Daoy (cell line): ENCODE data around the gene ZNF775. TPM values are rescaled to one million over a fixed set of nuclear protein-coding genes. Genes with fewer than 3 reads are reported as not detected.

ENCODE experiments used
- DNase-seq: peaks from one replicate; pipeline ENCODE4 v3.0.0-alpha.2; 2015; ENCODE audit warnings: low read depth
- total RNA-seq: library from RNA; depleted of rRNA; stranded (reverse); fragments of >200 nt; shearing (Covaris generic); gene quantifications from 2 replicates; pipeline ENCODE4 v1.2.3, GENCODE V29; 2014

ZNF775 gene
- total RNA-seq, 1 experiment from 2014 or later: 9.1 TPM

DNA sequence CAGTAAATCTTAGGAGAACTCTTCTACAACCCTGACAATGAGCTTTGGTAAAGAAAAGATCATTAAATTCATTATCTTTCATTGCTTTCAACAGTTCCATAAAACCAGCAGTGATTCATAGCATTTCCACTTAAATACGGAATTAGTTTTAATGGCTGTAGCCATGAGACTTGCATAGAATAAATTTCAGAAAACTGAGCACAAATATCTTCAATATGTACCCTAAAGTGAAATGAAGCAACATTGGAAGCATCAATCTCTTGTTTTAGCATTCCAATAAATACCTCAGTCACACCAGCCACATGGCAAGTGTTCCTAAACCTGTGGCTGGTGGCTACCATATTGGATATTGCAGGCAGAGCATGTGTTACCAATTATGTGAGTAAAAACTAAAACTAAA is 34.1 kb upstream of the ZNF775 start:
- DNase-seq: no peak

DNA sequence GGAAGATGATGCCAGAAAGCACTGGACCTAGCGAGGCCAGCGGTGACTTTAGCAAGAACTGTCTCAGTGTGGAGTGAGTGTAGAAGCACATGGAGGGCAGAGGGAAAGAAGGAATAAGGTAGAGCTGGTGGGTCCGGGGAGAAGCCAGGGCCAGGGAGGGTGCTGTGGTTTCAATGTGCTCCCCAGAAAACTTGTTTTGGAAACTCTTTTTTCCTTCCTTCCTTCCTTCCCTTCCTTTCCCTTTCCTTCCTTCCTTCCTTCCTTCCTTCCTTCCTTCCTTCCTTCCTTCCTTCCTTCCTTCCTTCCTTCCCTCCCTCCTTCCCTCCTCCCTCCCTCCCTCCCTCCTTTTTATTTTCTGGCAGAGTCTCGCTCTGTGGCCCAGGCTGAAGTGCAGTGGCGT is 32.2 kb upstream of the ZNF775 start:
- DNase-seq: no peak

DNA sequence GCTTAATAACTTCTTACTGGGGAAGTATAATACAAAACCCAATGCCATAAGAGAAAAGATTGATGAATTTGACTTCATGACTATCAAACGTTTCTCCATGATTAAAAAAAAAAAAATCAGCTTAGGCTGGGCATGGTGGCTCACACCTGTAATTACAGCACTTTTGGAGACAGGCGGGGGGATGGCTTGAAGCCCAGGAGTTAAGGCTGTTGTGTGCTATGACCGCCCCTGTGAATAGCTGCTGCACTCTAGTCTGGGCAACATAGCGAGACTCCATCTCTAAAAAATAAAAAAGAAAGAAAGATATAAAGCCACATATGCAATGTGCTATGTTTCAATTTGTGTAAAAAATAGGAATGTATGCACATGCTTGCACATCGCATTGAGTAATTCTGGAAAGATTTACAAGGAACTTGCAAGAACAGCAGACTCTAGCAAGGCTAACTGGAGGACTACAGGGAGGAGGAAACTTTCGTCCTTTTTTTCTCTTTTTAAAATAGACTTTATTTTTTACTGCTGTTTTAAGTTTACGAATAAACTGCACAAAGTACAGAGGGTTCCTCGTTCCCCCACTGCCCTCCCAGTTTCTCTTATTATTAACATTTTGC is 27.4 kb upstream of the ZNF775 start:
- no peak for DNase-seq

DNA sequence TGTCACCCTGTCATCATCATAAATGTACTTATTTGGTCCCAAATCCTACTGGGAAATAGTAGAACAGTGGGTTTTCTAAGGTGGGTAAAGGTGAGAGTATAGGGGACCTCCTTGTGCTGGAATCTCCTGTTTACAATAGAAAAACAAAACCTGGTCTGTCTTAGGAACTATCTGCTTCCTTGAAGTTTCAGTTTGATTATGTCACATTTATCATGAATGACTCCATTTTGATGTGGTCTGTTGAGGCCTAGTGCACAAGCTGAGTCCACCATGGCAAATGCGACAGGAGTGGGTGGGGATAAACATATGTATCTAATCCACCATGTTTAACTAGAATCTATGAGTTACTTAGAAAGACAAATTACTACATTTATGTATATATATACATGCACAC is 23.5 kb upstream of the ZNF775 start:
- DNase-seq: no peak

DNA sequence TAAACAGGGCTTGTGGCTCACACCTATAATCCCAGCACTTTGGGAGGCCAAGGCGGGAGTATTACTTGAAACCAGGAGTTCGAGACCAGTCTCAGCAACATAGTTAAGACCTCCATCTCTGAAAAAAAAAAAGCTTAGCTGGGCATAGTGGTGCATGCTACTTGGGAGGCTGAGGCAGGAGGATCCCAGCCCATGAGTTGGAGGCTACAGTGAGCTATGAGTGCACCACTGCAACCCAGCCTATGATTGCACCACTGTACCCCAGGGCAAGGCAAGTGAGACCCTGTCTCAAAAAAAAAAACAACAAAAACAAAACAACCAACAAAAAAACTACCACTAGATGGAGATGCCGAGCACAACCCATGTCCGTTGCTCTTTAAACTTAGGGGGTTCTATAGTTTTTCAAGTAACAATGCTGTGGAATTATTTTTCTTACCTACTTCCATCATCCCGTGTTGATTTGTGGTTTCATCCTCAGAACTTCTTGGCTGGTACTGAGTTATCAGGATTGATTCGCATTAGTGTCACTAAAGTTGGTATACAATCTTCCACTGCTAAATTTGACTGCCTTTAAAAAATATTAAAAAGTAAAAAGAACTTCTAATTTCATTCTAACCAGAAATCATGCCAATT is 22.7 kb upstream of the ZNF775 start:
- DNase-seq: peak; percentile 39

DNA sequence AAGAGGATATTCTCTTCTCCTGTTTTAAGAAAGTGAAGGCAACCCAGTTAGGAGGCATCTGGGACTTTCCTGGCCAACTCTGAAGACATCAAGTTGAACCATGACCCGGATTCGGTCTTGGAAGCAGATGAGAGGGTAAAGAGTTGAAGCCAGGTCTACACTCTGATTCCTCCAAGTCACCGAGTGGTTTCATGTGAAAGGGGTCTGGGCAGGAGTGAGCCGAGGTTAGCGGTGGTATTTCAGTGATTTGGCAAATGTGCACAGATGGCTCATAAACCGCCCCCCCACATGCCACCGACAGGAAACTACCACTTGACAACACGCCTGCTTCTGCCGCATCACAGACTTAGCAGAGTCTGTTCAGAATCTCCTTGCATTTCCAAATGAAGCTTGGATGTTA is 21.9 kb upstream of the ZNF775 start:
- peak; percentile 83 for DNase-seq

DNA sequence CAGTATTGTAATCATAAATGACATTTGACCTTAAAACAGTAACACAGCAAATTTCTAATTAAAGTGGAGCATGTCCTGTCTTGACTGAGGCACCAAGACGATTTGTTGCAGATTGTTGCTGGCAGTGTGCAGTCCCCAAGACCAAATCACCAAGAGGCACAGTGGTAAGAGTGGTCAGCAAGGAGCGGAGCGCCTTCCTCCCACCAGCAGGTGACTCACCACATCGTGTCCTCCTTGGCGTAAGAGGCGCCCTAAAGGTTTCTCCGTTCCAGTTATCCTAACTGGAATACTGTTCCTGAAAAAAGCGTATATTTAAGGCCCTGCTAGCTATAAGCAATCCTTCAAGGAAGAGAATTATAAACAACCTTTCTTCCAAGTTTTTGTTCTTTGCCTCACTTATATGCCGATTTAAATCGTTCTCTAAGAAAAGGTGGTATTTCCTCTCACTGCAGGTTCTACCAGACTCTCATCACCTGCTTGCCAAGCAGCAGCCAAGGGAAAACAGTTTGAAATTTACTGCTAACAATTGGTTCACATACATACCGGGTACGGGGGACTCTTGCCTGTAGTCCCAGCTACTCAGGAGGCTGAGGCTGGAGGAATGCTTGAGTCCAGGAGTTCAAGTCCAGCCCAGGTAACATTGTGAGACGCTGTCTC is 21.2 kb upstream of the ZNF775 start:
- DNase-seq: peak; percentile 74

DNA sequence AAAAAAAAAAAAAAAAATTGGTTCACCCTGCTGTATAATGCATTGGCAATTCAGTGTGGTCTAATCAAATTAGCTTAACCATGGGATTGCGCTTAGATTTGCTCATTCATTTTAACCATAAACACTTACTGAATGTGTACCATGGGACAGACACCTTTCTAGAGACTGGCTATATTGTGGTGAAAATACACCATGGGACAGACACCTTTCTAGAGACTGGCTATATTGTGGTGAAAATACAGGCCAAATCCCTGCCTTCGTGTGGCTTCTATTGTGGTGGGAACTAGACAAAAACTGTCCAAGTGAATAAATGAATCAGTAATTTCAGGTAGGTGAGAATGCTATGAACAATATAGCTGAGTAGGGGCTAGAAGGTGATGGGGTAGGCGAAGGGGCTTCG is 20.7 kb upstream of the ZNF775 start:
- DNase-seq: no peak

DNA sequence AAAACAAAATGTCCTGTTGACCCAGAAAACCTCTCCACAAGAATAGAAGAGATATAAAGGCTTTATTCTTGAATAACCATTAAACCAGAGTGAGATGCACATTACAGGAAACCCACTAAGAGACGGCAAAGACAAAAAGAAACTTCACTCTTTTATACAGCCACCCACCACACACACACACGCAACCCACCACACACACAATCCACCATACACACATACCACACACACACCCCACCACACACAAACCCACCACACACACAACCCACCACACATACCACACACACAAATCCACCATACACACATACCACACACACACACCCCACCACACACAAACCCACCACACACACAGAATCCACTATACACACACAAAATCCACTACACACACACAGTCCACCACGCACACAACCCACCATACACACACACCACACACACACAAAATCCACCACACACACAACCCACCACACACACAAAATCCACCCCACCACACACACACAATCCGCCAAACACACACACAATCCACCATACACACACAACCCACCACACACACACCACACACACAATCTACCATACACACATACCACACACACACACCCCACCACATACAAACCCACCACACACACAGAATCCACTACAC is 20.0 kb upstream of the ZNF775 start:
- DNase-seq: no peak

DNA sequence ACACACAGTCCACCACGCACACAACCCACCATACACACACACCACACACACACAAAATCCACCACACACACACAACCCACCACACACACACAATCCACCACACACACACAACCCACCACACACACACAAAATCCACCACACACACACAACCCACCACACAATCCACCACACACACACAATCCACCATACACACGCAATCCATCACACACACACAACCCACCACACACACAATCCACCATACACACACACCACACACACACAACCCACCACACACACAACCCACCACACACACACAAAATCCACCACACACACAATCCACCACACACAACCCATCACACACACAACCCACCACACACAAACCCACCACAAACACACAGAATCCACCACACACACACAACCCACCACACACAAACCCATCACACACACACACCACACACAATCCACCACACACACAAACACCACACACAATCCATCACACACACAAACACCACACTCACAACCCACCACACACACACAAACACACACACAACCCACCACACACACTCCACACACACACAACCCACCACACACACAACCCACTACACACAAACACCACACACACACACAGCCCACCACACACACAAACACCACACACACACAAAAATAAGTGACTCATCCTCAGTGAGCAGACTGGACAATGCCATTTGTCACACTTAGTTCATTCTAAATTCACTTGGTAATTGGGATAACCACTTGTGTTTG is 19.3 kb upstream of the ZNF775 start:
- no peak for DNase-seq

DNA sequence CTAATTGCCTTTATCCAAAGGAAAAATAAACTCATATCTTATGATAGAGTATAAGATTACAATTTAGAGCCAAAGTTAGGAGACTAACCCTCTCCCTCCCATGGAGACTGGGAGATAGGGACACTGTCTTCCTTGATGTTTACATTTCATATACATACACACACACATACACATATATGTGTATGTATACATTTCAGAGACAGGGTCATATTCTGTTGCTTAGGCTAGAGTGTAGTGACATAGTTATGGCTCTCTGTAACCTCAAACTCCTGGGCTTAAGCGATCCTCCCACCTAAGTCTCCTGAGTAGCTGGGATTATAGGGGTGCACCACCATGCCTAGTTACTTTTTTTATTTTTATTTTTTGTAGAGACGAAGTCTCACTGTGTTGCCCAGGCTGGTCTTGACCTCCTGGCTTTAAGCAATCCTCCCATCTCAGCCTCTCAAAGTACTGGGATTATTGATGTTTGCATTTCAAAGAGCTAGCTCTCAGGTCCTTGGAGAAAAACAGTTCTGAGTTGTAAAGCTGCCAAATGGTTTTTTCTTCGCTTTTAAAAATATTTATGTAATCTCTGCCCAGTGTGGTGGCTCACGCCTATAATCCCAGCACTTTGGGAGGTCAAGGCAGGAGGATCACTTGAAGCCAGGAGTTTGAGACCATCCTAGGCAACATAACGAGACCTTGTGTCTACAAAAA is 18.6 kb upstream of the ZNF775 start:
- no peak for DNase-seq

DNA sequence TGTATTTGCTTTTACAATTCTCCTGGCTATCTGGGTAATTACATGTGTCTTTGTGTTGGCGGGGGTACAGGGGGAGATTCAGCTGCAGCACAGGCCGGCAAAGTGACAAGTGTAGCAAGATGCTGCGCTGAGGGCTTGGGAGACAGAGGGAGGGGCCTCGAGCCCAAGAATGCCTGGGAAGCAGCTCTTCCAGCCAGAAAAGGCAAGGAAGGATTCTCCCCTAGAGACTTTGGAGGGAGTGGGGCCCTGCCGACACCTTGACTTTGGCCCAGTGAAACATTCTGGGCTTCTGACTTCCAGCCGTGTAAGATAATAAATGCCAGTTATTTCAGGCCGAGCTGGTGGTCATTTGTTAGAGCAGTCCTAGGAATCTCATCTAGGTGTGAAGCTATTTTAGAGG is 17.7 kb upstream of the ZNF775 start:
- no peak for DNase-seq

DNA sequence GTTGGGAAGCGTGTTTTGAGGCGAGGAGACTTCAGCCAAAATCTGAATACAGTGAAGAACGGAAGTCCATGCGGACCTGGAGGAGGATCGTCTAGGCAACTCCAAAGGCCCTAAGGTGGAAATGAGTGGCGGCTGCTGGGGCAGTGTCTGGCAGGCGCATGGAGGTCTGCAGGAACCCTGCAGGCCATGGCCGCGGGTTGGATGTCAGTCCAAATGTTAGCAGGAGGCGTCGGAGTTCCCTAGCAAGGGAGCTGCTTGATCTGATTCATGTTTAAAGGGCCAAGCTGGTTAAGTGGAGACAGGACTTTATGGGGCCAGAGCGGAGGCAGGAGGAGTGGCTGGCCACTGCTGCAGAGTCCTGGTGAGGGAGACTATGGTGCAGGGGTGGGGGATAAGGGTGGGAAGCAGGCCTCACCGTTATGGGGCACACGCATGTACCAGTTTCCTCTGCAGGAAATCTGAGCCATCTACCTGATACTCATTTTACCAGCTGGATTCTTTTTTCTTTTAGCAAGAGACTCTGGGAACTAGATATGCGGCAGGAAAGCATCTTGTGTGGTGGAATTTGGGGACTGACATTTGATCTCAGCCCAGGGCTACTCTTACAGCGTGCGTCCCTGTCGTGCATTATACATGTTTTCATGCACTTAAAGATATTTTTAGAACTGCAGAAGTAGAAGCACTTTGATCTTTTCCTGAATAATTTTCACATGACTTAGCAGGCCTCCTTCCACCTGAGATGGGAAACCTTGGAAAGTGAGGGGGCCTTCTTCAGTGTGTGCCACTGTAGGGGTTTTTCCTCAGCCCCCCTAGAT is 17.1 kb upstream of the ZNF775 start:
- DNase-seq: no peak

DNA sequence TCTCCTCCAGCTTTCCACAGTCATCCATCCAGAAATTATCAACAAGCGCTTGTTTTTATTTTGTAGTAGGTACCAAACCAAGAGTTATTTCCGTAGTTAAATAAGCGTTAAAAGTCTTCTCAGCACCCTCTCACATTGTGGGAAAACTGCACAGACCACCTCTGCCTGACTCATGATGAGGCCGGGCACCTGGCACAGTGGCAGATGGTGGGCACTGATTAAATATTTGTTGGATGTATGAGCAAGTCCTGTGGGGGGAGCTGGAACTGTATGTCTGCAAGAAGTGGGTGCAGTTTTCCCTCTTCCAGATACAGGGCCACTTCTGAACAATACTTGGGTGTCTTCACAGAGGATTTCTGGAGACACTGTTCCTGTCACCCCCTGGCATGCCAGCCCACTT is 15.8 kb upstream of the ZNF775 start:
- peak; percentile 67 for DNase-seq

DNA sequence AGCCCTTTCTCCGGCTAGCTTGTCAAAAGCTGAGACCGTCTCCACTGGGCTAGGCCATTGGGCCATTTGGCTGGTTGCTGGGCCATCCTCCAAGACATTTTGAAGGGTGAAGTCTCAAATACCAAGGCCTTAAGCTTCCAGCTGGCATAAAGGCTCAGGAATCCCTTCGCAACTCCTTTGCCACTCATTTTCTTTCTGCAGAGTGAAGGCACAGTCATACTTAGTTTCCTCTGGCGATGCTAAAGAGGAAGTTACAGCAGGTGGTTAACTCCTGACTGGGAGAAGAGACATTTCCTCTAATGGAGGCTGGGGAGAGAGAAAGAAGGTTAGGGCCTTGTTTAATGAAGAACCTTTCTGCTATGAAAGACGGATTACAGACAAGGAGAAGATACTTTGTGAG is 15.3 kb upstream of the ZNF775 start:
- no peak for DNase-seq

DNA sequence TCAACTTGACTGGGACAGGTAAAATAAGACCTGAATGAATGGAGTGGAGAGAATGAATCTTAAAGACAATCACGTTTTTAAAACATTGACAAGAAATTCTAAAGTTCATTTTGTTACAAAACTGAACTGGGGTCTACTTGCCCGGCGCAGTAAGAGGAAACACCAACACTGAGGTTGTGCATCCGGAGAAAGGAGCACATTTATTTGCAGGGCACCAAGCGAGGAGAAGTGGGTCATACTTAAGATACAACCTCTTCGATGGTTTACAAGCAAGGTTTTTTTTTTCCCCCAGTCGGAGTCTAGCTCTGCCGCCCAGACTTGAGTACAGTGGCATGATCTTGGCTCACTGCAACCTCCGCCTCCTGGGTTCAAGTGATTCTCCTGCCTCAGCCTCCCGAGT is 13.9 kb upstream of the ZNF775 start:
- no peak for DNase-seq

DNA sequence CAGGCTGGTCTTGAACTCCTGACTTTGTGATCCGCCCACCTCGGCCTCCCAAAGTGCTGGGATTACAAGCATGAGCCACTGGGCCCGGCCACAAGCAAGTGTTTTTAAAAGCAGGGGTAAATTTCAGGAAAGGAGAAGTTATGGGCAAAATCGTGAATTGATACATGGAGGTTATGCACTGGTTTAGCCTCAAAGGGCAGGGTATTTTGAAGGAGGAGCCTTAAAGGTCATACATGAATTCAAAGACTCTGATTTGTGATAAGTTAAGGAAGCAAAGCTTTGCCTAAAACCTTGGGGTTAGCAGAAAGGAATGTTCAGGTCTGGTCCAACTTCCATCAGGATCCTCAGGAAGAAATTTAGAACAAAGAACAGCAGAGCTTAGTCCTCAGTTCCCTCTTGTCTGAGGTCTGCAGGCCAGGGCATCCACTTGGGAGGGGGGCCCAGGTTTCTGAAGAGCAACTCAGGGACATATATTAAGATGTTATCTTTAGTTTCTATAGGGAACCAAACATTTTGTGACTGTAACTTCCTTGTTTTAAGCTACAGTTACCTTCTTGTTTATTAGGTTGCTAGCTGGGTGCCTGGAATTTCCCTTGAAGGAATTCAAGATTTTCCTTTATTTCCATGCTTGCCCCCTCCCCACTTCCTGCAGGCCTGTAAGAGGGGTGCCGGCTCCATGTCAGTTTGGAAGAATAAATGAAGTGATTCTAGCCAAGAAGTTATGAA is 13.3 kb upstream of the ZNF775 start:
- DNase-seq: no peak

DNA sequence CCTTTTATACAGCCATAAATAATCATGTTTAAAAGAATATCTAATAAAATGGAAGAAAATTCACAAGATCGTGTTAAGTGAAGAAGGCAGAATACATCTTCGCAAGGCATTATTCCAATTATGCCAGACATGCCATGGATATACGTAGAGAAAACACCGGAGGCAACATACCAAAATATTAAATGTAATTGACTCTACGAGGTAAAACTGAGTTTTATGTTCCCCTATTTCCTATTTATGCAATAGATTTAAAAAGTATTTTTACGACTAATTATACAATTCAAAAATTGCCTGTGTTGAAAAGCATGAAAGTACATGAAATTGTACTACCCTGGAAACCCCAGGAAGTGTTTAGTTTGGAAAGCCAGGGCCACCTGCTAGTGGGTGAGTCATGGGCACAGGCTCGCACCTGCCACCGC is 11.4 kb upstream of the ZNF775 start:
- DNase-seq: no peak

DNA sequence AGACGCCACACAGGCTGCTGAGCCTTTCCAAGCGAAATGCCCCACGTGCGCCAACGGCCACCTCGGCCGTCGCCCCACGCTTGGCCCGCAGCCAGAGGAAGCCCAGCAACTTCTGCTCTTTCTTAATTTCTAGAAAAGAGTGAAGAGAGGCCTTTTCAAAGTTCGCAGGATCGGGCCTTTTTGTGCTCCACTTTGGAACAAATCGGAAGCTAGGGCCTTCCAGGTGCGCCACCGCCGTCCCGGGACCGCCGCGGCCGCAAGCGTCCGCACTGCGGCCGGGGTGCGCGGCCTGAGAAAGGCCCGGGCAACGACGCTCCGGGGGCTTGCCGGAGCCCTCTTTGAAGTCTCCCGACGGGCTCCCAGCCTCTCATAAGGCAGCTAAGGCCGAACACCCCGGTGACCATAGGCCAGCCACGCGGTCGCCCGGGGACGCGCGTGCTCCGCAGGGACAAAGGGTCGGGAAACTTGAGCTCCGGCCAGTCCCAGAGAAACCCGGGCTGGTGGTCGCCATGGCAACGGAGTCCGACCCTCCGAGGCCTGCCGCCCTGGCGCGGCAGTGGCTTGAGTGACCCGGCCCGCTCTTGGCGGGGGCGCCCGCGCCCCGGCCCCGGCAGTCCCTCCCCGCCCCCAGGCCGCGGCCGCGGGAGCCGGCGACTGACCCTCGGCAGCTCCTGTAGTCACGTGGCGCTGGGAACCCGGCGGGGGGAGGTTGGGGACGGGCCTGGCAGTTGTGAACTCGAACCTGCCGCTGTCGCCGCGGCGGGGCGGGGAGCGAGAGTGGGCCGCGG is 10.8 kb upstream of the ZNF775 start, which contains the start of gene REPIN1:
TSS of gene REPIN1 (plus strand) at position 727 of the 788 bp plus-strand sequence. CDS start 890 bp downstream, outside the sequence.
- DNase-seq: peak; percentile 94
